ENCODE data around the gene INTS7. TPM values are rescaled to one million over a fixed set of nuclear protein-coding genes. Genes with fewer than 3 reads are reported as not detected.
A peak's percentile ranks its signal among the peaks of the same experiment; 100 is the strongest.

The INTS7 gene, protein sequence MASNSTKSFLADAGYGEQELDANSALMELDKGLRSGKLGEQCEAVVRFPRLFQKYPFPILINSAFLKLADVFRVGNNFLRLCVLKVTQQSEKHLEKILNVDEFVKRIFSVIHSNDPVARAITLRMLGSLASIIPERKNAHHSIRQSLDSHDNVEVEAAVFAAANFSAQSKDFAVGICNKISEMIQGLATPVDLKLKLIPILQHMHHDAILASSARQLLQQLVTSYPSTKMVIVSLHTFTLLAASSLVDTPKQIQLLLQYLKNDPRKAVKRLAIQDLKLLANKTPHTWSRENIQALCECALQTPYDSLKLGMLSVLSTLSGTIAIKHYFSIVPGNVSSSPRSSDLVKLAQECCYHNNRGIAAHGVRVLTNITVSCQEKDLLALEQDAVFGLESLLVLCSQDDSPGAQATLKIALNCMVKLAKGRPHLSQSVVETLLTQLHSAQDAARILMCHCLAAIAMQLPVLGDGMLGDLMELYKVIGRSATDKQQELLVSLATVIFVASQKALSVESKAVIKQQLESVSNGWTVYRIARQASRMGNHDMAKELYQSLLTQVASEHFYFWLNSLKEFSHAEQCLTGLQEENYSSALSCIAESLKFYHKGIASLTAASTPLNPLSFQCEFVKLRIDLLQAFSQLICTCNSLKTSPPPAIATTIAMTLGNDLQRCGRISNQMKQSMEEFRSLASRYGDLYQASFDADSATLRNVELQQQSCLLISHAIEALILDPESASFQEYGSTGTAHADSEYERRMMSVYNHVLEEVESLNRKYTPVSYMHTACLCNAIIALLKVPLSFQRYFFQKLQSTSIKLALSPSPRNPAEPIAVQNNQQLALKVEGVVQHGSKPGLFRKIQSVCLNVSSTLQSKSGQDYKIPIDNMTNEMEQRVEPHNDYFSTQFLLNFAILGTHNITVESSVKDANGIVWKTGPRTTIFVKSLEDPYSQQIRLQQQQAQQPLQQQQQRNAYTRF
- total RNA-seq = 17.2 TPM

DNA sequence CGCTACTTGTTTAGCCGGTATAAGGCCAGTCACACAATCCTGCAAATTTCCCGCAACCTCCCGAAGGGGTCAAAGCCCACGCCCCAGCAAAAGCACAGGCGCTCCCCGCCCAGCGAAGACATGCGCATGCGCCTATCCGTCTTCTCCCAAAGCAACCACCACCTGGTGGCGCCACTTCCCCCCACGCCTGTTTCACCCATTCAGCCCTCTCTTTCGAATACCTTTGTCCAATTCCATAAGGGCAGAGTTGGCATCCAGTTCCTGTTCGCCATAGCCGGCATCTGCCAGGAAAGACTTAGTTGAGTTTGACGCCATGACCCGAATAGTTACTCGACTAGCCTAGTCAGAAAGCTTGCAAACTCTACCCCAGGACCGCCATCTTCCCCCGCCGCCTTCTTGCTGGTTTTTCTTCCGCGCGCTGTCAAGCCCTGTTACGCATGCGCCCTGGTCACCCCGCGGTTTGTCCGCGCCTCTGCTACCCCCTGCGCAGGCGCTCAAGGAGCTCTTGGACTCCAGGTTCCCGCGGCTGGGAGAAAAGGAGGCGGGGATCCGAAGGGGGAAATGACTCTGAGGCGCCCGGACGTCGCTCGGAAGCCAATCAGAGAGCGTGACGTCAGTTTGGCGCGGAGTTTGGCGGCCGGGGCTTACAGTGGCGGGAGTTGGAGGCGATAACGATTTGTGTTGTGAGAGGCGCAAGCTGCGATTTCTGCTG is at the start of gene INTS7, which contains the start of gene DTL:
INTS7 (minus strand) TSS at position 435 of the 712 bp plus-strand sequence; CDS start at position 315, 120 bp downstream.
DTL (plus strand) TSS at position 626 of the 712 bp plus-strand sequence. CDS start 143 bp downstream, outside the sequence.
- peak; percentile 99 for DNase-seq (ENCODE audit: low spot score)

DNA sequence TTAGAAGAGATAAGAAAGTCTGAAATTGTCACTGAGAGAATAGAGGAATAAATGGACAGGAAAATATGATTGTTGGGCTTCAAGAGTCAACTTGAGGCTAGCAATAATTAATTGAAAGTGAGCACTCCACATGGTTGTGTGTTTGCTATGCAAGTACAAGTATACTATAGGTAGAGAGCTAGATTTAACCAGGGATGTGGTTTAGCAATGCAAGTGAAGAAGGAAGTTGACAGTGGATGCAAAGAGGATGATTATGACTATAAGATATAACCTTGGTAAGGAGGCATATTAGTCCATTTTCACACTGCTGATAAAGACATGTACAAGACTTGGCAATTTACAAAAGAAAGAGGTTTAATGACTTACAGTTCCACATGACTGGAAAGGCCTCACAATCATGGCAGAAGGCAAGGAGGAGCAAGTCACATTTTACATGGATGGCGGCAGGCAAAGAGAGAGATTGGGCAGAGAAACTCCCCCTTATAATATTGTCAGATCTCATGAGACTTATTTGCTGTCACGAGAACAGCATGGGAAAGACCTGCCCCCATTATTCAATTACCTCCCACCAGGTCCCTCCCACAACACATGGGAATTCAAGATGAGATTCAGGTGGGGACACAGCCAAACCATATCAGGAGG is 47.5 kb upstream of the INTS7 start:
- no peak for DNase-seq (ENCODE audit: low spot score)

DNA sequence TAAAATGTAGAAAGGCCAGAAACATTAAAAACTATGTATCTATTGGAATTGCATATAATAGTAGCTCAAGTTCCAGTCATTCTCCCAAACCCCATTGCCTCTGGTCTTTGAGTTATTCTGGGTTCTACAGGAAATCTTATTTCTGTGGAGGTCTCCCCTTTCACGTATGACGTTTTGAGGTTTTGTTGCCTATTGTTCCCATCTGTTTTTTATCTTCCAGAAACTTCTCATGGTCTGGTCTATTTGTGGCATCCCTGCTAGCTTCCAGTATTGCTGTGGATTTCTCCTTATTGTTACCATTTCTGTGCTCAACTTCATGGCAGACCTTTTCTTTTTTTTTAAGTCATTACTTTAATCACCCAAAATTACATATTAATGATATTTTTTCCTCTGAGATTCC is 43.5 kb upstream of the INTS7 start:
- DNase-seq (ENCODE audit: low spot score) = no peak

DNA sequence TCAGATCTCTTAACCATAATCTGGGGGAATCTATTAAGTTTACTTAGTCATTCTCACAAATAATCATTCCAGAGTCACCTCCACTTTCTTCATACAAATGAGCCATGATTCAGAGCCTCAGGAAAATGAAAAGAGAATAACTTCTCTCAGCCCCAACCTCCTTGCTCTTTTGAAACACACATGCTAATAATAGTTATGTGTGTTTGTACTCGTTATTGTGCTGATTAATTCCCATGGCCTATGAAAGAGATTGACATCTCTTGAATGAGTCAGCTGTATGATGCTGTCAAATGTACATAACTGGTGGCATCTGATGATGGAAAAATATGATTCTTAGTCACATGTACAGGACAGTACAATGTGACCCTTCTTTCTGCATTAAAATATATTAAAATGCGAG is 41.7 kb upstream of the INTS7 start:
- no peak for DNase-seq (ENCODE audit: low spot score)

DNA sequence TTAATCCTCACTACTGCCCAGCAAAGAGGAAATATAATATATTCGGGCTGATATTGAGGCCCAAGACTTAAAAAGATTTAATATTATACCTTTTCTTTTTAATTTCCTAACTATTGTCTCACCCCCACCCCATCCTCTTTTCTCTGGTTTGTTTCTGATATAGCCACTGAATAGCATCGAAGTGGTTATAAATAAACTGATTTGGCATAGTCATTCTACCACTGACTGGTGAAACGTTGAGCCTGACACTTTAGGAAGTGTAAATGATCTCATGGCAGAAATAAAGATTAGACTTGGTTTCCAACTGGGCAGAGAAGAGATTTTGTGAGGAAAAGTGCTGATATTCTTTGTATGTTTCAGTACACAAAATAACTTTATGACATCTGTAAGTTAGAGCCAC is 39.5 kb upstream of the INTS7 start:
- DNase-seq (ENCODE audit: low spot score) = no peak

DNA sequence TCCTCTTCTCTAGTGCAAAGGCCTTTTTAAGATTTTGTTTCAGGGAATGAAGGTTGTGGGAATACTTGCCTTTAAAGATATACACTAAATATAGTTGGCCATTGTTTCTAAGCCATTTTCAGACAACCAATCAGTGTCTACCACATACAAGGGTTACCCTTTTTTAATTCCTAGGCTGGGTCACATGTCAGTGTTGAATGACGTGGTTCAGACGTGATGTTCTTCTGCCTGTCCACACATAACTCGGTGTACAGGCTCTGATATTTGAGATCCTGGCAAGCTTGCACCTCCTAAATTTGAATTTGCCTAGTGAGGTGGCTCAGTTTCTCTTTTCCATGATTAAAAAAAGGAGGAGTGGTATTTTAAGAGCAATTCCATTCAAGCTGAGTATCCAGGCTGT is 39.0 kb upstream of the INTS7 start:
- DNase-seq (ENCODE audit: low spot score) = no peak

DNA sequence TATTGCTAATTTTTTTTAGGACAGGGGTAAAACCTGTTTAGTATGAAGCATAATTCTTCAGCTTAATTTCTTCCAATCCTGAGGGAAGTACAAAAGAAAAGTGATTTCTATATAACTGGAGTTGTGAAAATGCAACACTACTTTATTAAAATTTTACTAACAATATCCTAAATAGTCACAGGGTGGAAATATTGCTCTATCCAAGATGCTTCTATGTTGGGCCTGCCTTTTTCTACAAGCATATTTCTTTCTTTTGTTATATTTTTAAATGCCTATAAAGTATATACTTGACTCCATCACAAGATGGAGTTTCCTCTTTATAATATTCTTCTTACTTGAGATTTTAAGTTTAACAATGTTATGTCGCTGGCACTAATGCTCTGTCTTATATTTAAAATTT is 38.1 kb upstream of the INTS7 start:
- DNase-seq (ENCODE audit: low spot score) = no peak

DNA sequence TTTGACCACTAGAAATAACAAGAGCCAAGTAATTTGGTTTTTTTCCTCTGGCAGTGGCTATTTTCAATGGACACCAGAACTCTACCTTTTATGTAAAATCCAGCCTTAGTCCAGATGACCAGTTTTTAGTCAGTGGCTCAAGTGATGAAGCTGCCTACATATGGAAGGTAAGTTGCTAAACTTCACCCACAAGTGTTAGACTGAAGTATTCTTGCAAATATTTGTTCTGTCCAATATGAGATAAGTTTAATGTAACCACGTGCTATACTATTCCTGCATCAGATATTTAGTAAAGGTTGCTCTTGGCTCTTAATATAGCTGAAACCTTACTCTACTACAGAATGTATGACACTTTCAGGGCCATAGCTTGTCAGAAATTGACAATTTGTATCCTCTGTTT is 36.7 kb upstream of the INTS7 start:
- no peak for DNase-seq (ENCODE audit: low spot score)

DNA sequence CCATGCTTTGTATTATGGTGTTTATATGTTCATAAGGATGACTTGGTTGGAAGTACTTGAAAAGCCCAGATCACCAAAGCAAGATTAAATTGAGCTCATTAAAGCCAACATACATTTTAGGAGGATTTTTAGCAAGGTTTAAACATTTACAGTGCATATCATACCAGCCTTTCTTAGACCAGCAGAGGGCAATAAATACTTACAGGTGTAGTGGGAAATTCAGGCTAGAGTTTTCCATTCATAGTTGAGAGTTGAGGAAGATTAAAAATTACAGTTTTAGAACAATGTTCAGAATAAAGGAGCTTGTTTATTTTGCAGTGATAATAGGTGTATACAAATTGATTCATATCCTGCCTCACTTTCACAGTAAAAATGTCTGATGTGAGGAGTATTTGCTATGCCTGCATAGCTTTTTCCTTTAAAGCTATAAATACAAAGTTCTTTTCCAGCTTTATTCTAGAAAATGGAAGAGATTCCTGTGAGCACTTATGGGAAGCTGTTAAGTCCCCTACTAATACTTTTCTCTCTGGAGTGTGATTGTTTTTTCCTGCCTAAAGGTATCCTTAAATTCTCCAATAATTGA is 35.5 kb upstream of the INTS7 start:
- no peak for DNase-seq (ENCODE audit: low spot score)

DNA sequence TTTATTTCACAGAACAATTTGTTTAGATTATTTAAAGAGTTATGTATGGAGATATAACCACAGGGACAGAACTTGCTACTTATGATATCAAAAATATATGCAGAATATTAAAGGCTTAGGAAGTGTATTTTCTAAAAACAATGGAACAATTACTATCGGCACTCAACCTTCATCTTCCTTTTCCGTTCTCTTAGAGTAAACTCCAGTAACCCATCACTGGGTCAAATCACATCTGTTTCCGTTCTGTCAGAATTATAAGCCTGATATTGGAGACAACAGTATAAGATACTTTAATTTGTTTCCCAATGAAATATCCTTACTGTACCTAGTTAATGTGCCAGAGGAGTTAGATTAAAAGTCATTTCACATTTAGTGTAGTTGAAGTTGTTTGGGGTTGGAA is 32.4 kb upstream of the INTS7 start:
- DNase-seq (ENCODE audit: low spot score) = no peak

DNA sequence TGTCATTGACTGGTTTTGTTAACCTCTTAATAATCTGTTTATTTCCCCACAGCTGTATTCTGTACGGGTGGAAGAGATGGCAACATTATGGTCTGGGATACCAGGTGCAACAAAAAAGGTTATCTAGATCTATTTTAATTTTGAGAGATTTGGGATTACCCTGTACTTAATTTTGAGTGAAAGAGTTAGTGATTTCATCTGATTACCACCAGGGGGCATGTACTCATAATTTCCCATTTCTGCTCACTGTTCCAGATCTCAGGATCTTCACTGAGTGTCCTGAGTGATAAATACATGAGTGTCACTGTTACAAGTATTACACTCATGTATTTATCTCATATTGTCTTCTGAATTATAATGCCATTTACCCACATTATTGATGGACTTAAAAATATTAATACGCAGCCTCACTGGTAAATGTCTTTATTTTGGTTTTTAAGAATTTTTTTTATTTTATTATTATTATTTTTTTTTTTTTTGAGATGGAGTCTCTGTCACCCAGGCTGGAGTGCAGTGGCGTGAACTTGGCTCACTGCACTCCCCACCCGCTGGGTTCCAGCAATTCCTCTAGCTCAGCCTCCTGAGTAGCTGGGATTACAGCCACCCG is 27.6 kb upstream of the INTS7 start:
- no peak for DNase-seq (ENCODE audit: low spot score)

DNA sequence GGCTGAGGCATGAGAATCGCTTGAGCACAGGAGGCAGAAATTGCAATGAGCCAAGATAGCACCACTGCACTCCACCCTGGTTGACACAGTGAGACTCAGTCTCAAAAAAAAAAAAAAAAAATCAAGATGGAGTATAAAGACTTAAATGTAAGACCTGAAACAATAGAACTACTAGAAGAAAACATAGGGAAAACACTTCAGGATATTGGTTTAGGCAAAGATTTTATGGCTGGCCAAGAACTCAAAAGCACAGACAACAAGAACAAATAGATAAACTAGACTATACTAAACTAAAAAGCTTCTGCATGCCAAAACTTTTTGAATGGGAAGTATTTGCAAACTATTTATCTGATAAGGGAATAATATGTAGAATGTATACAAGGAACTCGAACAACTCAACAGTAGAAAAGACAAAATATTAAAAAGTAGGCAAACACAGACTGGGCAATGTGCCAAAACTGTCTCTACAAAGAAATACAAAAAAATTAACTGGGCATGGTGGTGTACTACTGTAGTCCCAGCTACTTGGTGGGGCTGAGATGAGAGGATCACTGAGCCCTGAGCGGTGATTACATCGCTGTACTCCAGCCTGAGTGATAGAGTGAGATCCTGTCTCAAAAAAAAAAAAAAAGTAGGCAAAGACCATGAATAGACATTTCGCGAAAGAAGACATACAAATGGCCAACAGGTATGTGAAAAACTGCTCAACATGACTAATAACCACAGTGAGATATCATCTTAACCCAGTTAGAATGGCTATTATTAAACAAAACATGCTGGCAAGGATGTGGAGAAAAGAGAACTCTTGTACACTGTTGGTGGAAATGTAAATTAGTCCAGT is 25.5 kb upstream of the INTS7 start:
- DNase-seq (ENCODE audit: low spot score) = no peak

DNA sequence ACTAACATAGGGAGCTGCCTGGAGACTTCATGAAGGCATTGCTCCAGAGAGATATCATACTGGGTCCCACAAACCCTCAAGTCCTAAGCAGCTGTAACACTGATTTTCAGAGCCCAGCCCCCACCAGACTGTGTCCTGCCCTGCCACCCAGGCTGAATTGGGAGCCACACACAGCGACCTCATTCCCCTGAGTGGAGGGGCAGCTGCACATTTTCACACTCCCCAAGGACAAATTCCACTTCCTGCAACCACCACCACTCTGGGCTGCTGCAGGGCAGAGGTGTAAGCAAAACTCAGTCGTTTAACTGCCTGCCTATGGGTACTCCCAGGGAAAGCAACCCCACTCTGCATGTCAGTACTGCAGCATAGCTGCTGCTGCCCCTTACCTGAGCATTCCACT is 20.0 kb upstream of the INTS7 start:
- no peak for DNase-seq (ENCODE audit: low spot score)

DNA sequence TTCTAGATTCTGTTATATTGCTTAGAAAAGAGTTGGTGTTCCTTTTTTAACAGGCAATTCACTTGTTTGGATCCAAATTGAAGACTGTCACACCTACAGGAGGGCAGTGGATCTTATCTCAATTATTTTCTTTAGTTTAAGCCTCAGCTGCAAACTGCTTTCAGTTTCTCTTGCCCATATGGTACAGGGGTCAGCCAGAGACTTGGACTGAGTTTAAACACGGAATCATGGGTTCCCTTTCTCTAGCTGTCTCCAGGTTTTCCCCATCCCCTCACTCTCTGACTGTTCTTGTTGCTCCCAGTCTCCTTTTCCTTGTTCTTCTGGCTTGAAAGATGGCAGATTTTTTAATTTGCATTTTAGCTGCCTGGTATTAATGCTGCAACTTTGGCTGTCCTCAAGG is 18.6 kb upstream of the INTS7 start:
- no peak for DNase-seq (ENCODE audit: low spot score)

DNA sequence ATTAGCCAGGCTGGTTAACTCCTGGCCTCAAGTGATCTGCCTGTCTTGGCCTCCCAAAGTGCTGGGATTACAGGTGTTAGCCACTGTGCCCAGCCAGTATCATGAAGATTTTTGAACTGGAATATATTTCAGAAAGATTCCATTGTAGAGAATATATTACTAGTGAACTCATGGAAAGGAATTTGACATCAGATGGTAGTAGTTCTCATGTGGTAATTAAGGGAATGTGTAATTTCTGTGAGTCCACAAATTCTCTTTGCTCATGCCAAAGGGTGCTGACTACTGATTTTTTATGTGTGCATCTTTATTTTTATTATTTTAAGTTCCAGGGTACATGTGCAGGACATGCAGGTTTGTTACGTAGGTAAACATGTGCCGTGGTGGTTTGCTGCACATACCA is 10.6 kb upstream of the INTS7 start:
- no peak for DNase-seq (ENCODE audit: low spot score)

DNA sequence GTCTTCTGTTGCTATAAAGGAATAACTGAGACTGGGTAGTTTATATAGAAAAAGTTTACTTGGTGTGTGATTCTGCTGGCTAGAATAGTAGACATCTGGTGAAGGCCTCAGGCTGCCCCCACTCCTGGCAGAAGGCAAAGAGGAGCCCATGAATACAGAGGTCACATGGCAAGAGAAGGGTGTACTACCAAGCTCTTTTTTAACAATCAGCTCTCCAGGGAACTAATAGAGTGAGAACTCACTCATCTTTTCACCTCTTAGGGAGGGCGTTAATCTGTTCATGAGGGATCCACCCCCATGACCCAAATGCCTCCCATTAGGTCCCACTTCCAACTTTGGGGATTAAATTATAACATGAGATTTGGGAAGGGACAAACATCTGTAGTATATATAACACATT is 9.5 kb upstream of the INTS7 start:
- no peak for DNase-seq (ENCODE audit: low spot score)

DNA sequence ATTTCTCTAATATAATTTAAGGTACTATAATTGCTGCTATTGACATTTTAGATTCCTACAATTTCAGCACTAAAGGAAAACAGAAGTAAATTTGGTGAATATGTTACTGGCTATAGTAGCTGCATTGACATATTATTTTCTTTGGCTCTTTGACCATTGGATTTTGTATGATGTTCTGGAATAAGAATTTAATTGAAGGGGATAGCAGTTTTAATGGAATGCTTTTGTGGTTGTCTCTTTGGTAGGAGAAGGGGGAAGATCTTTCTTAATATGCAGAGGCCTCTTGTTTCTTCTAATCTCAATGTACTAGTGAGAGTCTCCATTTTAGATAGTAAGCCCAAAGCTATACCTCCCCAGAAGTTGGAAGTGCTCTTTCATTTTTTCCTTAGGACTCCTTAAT is 7.1 kb upstream of the INTS7 start:
- no peak for DNase-seq (ENCODE audit: low spot score)

DNA sequence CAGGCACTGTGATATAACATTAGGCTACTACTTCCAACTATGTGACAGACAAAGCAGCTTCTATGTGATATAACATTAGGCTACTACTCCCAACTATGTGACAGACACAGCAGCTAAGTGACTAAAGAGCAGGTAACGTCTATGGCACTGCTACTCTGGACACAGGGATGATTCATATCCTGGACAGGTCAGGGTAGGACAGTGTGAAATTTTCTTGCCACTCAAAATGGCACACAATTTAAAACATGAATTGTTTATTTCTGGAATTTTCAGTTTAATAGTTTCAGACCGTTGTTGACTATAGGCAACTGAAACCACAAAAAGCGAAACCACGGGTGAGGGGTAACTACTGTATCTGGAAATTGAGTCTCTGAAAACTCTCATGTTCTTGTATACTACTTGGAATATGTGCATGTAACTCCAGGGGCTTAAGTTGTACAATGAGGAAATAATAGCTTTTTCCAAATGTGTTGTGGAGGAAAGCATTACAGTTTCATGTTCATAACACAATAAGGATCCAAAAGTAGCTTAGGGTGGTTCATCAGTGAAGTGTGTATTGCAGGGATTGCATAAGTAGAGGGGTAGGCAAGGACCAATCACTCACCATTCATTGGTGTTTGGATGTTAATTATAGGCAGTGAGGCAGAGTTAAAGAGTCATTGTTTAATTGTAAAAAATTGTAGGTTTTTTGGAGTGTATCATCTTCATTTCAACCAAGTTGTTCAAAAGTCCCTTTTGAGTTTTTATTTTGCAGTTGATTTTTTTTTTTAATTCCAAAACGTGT is 5.5 kb upstream of the INTS7 start:
- no peak for DNase-seq (ENCODE audit: low spot score)

DNA sequence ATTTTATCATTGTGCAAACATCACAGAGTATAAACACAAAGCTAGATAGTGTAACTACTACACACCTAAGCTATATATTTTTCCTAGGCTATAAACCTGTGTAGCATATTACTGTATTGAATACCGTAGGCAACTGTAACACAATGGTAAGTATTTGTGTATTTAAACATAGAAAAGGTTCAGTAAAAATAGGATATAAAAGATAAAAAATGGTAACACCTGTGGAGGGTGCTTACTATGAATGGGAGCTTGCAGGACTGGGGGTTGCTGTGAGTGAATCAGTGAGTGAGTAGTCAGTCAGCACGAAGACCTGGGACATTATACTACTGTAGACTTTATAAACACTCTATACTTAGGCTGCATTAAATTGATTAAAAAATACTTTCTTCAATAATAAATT is 4.3 kb upstream of the INTS7 start:
- no peak for DNase-seq (ENCODE audit: low spot score)
